Measurements from ENCODE around the gene PAXX. TPM values are rescaled to one million over a fixed set of nuclear protein-coding genes. Genes with fewer than 3 reads are reported as not detected.

PAXX gene
- total RNA-seq, 2 experiments from 2014 or later, result 67.0 to 67.8 TPM

DNA sequence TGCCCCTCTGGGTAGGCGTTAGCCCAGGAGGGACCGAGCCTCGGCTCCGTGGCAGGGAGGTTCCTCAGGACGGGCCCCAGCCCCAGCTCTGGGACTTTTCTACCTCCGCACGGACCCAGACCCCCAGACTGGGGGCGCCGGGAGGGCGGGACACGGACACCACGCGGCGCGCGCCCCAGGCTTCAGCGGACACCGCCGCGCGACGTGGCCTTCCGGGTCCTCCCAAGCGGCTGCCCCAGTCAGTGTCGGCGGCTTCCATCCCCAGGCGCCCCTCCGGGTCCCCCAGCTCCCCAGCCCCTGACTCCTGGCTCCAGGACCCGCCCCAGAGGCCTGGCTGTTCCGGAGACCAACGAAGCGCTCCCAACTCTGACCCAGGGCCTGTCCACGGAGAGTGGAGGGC is 6.4 kb upstream of the PAXX start:
- no peak overlapping the region for H3K4me3 ChIP-seq (ENCODE audit: low read length)
- H3K4me3 Mint-ChIP-seq, result no peak overlapping the region
- H3K36me3 Mint-ChIP-seq (ENCODE audit: low read depth), result no peaks in the 10 kb centered on the region
- H3K9me3 ChIP-seq (ENCODE audit: control insufficient read depth in 1 of 2, insufficient read depth in 1 of 2, low read length in 2 of 2), result peaks cover 0 to 11% of the 10 kb centered on the region in 2 experiments
- peaks cover 20 to 33% of the 10 kb centered on the region in 2 experiments for H3K27me3 ChIP-seq (ENCODE audit: control insufficient read depth in 1 of 2, insufficient read depth in 2 of 2, low read length in 2 of 2)
- no peak overlapping the region for H3K27ac Mint-ChIP-seq
- ATAC-seq (ENCODE audit: poor library complexity) (no peak), DNase-seq (no peak)
- H3K9me3 Mint-ChIP-seq, result no peaks in the 10 kb centered on the region
- intact Hi-C loops (cut with DNase I, micrococcal nuclease), result no loop called here
- H3K4me1 ChIP-seq (ENCODE audit: insufficient read depth, low read length), result peaks cover 15% of the 10 kb centered on the region
- CTCF ChIA-PET, result interaction anchor here (1.3 kb wide), 1 partner anchor 144 kb away, joined by 3 read pairs; the partner anchor contains the start of gene AJM1
- H3K36me3 ChIP-seq (ENCODE audit: insufficient read depth, low read length), result no peaks in the 10 kb centered on the region
- no peak overlapping the region for H3K27ac ChIP-seq (ENCODE audit: low read depth in 1 of 2, low read length in 2 of 2)
- no peak for TF ChIP-seq CTCF (IDR thresholded peaks at IDR 0.05)
- H3K27me3 Mint-ChIP-seq, result peaks cover 33% of the 10 kb centered on the region
- POLR2A ChIA-PET, result interaction anchor here (1.5 kb wide), 1 partner anchor 25 kb away, joined by 3 read pairs; no protein-coding TSS in a partner anchor
- peaks cover 10% of the 10 kb centered on the region for H3K4me1 Mint-ChIP-seq (ENCODE audit: low read depth)

GRCh38 chr9:136988872-136989271 is 3.4 kb upstream of the PAXX start:
- CTCF ChIA-PET, result interaction anchor here (0.5 kb wide), 1 partner anchor 79 kb away, joined by 3 read pairs; no protein-coding TSS in a partner anchor
- ATAC-seq (ENCODE audit: poor library complexity) (no peak), DNase-seq (no peak)
- TF ChIP-seq CTCF (IDR thresholded peaks at IDR 0.05), result no peak
- Histone ChIP-seq H3K27ac (ENCODE audit: low read depth in 1 of 2, low read length in 2 of 2) (no peak overlapping the region), H3K9me3 (ENCODE audit: control insufficient read depth in 1 of 2, insufficient read depth in 1 of 2, low read length in 2 of 2) (peaks cover 0 to 11% of the 10 kb centered on the region in 2 experiments), H3K4me3 (ENCODE audit: low read length) (no peak overlapping the region), H3K4me1 (ENCODE audit: insufficient read depth, low read length) (peaks cover 39% of the 10 kb centered on the region), H3K36me3 (ENCODE audit: insufficient read depth, low read length) (peaks cover 6% of the 10 kb centered on the region), H3K27me3 (ENCODE audit: control insufficient read depth in 1 of 2, insufficient read depth in 2 of 2, low read length in 2 of 2) (peaks cover 13 to 22% of the 10 kb centered on the region in 2 experiments)
- Mint-ChIP-seq H3K4me3 (no peak overlapping the region), H3K4me1 (ENCODE audit: low read depth) (peaks cover 27% of the 10 kb centered on the region), H3K9me3 (no peaks in the 10 kb centered on the region), H3K36me3 (ENCODE audit: low read depth) (peaks cover 4% of the 10 kb centered on the region), H3K27ac (no peak overlapping the region), H3K27me3 (peaks cover 19% of the 10 kb centered on the region)
- intact Hi-C loops (cut with DNase I, micrococcal nuclease), result no loop called here
- POLR2A ChIA-PET, result no interaction called here

DNA sequence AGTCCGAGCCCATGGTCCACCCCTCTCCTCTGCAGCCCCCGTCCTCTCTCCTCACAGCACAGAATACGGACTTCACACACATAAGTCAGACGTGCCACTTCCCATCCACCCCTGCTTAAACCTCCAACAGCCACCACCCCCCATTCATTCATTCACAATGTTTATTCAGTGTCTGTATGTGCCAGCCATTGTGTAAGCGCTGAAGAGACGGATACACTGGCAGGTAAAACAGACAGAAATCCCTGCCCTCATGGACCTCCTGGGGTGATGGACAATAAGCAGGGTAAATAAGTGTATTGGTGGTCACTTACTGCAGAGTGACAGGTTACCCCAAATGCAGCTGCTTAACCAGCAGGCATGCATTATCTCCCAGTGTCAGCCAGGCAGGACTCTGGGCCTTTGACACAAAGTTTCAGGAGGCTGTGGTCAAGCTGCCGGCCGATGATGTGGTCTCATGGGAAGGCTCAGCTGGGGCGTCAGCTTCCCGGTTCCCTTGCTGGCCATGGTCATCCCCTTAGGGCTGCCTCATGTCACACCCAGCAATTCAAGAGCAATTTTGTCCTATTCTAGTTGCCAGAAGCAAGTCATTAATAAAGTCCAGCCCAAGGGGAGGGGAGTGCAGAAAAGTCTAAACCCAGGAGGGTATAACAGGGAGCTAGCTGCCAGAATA is 1.8 kb upstream of the PAXX start:
- Mint-ChIP-seq H3K4me3 (peak overlapping the region; percentile 89), H3K27ac (peak overlapping the region; percentile 57), H3K36me3 (ENCODE audit: low read depth) (peaks cover 4% of the 10 kb centered on the region), H3K27me3 (peaks cover 15% of the 10 kb centered on the region), H3K4me1 (ENCODE audit: low read depth) (peaks cover 26% of the 10 kb centered on the region), H3K9me3 (no peaks in the 10 kb centered on the region)
- ChIA-PET CTCF (interaction anchor here (2.4 kb wide), 1 partner anchor 39 kb away, joined by 6 read pairs; no protein-coding TSS in a partner anchor), POLR2A (interaction anchor here (2.7 to 3.0 kb wide), 2 partner anchors 35 to 46 kb away, joined by 12 to 17 read pairs; partner anchors contain the start of genes C8G and FBXW5)
- H3K36me3 ChIP-seq (ENCODE audit: insufficient read depth, low read length), result peaks cover 10% of the 10 kb centered on the region
- H3K4me3 ChIP-seq (ENCODE audit: low read length), result no peak overlapping the region
- H3K27ac ChIP-seq (ENCODE audit: low read depth in 1 of 2, low read length in 2 of 2), result no peak overlapping the region
- H3K27me3 ChIP-seq (ENCODE audit: control insufficient read depth in 1 of 2, insufficient read depth in 2 of 2, low read length in 2 of 2), result peaks cover 0 to 7% of the 10 kb centered on the region in 2 experiments
- DNase-seq, result no peak
- H3K9me3 ChIP-seq (ENCODE audit: control insufficient read depth in 1 of 2, insufficient read depth in 1 of 2, low read length in 2 of 2), result no peaks in the 10 kb centered on the region
- no peak for TF ChIP-seq CTCF (IDR thresholded peaks at IDR 0.05)
- peaks cover 39% of the 10 kb centered on the region for H3K4me1 ChIP-seq (ENCODE audit: insufficient read depth, low read length)
- no peak for ATAC-seq (ENCODE audit: poor library complexity)
- intact Hi-C loops (cut with DNase I, micrococcal nuclease), result loop anchor here in 1 of 2 experiments (5.0 kb wide), 1 partner anchor 417 kb away; no protein-coding TSS in a partner anchor
